ENCODE data around the gene RAB42.

- TF ChIP-seq CTCF (IDR thresholded peaks at IDR 0.05; ENCODE audit: low read depth, low read length, missing input control) (no peak), RAD21 (IDR thresholded peaks at IDR 0.05) (no peak), TAF1 (conservative IDR thresholded peaks at IDR 0.05) (no peak), SP1 (IDR thresholded peaks at IDR 0.05) (no peak), MAX (IDR thresholded peaks at IDR 0.05) (no peak), GABPA (IDR thresholded peaks at IDR 0.05 in 1 of 2, conservative IDR thresholded peaks at IDR 0.05 in 1 of 2) (no peak), HNF4A (conservative IDR thresholded peaks at IDR 0.05) (no peak), RXRA (IDR thresholded peaks at IDR 0.05) (no peak), REST (IDR thresholded peaks at IDR 0.05) (no peak)
Observed at GRCh38 chr1:28631713-28632112, 39.6 kb downstream of the RAB42 start.

Data from liver (tissue), 3 donors.